Astrocyte (in vitro differentiated cells and primary cell): ENCODE results near the gene EMX1.

Source experiments
- CTCF ChIP-seq: IDR thresholded peaks from 2 replicates; pipeline ENCODE4 v1.5.1; 2011; ENCODE audit warnings: low read depth, mild to moderate bottlenecking, inconsistent platforms, low read length, moderate library complexity; ENCODE audit not compliant: insufficient read depth
- EZH2 ChIP-seq: IDR thresholded peaks from 2 replicates; pipeline ENCODE4 v1.6.1; 2012; ENCODE audit warnings: mild to moderate bottlenecking, low read length, inconsistent platforms; ENCODE audit not compliant: insufficient read depth

GRCh38 chr2:72932805-72933204 is 15.5 kb downstream of the EMX1 start:
- no peak for TF ChIP-seq CTCF
- no peak for TF ChIP-seq EZH2
